ENCODE results near the gene SEPSECS. TPM values are rescaled to one million over a fixed set of nuclear protein-coding genes. Genes with fewer than 3 reads are reported as not detected.

Gene SEPSECS
- total and polyA plus RNA-seq, 8 donors = 0.29 to 33.0 (median 3.7) TPM

DNA sequence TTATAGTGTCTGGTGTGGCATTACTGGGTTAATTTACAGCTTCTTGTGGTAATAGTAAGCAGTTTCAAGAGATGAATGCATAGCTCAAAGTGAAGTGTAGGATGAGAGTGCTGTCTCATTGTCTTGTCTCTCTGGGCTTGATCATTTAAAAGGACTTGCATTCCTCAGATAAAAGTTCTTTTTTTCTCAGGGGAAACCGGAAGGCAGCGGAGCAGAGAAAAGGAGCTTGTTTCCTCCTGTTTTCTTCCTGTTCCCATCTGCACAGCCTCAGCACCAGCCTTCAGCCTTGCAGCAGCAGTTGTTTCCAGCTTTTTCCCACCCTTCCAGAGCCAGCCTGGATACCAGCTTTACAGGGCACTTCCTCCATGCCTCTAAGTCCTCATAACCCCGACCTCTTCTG is 68.1 kb downstream of the SEPSECS start:
- TF ChIP-seq POLR2AphosphoS5 (IDR thresholded peaks at IDR 0.05) (no peak), EP300 (IDR thresholded peaks at IDR 0.05) (no peak), POLR2A (IDR thresholded peaks at IDR 0.05) (no peak)
- TF ChIP-seq, protein P1, sequence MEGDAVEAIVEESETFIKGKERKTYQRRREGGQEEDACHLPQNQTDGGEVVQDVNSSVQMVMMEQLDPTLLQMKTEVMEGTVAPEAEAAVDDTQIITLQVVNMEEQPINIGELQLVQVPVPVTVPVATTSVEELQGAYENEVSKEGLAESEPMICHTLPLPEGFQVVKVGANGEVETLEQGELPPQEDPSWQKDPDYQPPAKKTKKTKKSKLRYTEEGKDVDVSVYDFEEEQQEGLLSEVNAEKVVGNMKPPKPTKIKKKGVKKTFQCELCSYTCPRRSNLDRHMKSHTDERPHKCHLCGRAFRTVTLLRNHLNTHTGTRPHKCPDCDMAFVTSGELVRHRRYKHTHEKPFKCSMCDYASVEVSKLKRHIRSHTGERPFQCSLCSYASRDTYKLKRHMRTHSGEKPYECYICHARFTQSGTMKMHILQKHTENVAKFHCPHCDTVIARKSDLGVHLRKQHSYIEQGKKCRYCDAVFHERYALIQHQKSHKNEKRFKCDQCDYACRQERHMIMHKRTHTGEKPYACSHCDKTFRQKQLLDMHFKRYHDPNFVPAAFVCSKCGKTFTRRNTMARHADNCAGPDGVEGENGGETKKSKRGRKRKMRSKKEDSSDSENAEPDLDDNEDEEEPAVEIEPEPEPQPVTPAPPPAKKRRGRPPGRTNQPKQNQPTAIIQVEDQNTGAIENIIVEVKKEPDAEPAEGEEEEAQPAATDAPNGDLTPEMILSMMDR (IDR thresholded peaks at IDR 0.05) = no peak
- Histone ChIP-seq H3K4me1 (peaks cover 0 to 15% (median 8%) of the 10 kb centered on the region in 4 donors), H3K27me3 (peaks cover 0 to 23% (median 4%) of the 10 kb centered on the region in 3 donors), H3K27ac (no peak overlapping the region), H3K4me3 (no peak overlapping the region), H3K9me3 (peaks cover 0 to 12% (median 6%) of the 10 kb centered on the region in 4 donors), H3K36me3 (no peaks in the 10 kb centered on the region)
- no peak for DNase-seq
- WGBS, 5 donors = 59 to 76% (median 74%) methylated on average over 3 of the region's 3 CpGs
- intact Hi-C loops (cut with DNase I; ENCODE audit: low total_unique reads) = no loop called here

DNA sequence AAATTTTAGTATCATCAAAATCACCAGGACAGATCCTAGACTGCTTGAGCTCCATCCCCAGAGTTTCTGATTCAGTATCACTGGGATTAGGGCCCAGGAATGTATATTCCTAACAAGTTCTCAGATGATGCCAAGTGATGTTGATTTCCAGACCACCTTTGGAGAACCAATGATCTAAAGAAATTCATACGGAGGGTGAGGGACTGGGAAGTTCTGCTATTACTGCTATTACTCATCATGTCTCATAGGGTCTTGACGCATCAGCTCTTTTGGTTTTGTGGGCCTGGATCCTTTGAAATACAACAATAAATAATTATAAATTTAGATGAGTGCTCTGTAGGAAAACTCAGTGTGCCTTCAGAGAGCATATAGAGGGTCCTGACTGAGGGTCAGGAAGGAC is 69.7 kb downstream of the SEPSECS start:
- peaks cover 0 to 19% (median 8%) of the 10 kb centered on the region in 4 donors for H3K4me1 ChIP-seq
- no peaks in the 10 kb centered on the region for H3K36me3 ChIP-seq
- no peak overlapping the region for H3K27ac ChIP-seq
- DNase-seq = no peak
- H3K27me3 ChIP-seq = peaks cover 0 to 23% (median 4%) of the 10 kb centered on the region in 3 donors
- H3K9me3 ChIP-seq = peaks cover 0 to 12% (median 6%) of the 10 kb centered on the region in 4 donors
- WGBS, 5 donors = 64 to 94% (median 87%) methylated on average over 2 of the region's 2 CpGs
- H3K4me3 ChIP-seq = no peak overlapping the region
- intact Hi-C loops (cut with DNase I; ENCODE audit: low total_unique reads) = no loop called here
- TF ChIP-seq, protein P1 (IDR thresholded peaks at IDR 0.05) = no peak
- TF ChIP-seq POLR2A (IDR thresholded peaks at IDR 0.05) (no peak), EP300 (IDR thresholded peaks at IDR 0.05) (no peak), POLR2AphosphoS5 (IDR thresholded peaks at IDR 0.05) (no peak)

DNA sequence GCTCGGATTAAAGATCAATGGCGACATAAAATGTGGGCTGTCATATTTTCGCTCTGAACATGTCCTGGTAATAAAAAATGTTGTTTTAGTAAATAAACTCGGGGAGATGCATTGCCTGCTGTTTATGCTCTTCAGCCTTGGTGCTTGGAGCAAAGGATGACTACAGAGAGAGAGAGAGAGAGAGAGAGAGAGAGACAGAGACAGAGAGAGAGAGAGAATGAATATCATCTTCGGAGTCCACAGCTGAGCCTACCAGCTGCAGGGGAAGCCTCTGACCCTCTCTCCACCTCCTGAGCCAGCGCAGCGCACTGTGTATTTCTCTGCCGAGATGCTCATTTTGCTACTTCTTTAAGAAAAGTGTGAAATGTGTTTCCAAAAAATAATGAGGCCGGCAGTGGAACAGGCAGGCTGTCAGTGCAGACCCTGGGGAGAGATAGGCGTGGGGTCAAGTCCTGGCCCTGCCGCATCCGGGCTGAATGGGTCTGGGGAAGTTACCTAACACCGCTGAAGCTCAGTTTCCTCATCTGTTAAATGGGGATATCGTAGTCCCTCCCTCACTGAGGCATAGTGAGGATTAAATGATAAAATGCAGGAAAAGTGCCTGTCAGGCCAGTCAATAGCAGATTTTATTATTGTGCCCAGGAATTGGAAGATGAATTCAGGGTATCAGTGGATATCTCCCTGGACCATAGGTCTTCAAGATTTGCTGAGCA is 71.0 kb downstream of the SEPSECS start:
- Histone ChIP-seq H3K4me1 (peaks cover 0 to 21% (median 8%) of the 10 kb centered on the region in 4 donors), H3K27me3 (peaks cover 0 to 23% (median 4%) of the 10 kb centered on the region in 3 donors), H3K9me3 (peaks cover 0 to 12% (median 6%) of the 10 kb centered on the region in 4 donors), H3K36me3 (no peaks in the 10 kb centered on the region), H3K4me3 (peak overlapping the region in 3 of 4 donors; percentile 24 to 34 (median 25)), H3K27ac (no peak overlapping the region)
- no peak for DNase-seq
- intact Hi-C loops (cut with DNase I; ENCODE audit: low total_unique reads) = no loop called here
- 70 to 79% (median 73%) methylated on average over 14 of the region's 14 CpGs for WGBS, 5 donors
- TF ChIP-seq EP300 (IDR thresholded peaks at IDR 0.05) (no peak), POLR2AphosphoS5 (IDR thresholded peaks at IDR 0.05) (no peak), POLR2A (IDR thresholded peaks at IDR 0.05) (no peak)
- TF ChIP-seq, protein P1 (IDR thresholded peaks at IDR 0.05) = no peak

DNA sequence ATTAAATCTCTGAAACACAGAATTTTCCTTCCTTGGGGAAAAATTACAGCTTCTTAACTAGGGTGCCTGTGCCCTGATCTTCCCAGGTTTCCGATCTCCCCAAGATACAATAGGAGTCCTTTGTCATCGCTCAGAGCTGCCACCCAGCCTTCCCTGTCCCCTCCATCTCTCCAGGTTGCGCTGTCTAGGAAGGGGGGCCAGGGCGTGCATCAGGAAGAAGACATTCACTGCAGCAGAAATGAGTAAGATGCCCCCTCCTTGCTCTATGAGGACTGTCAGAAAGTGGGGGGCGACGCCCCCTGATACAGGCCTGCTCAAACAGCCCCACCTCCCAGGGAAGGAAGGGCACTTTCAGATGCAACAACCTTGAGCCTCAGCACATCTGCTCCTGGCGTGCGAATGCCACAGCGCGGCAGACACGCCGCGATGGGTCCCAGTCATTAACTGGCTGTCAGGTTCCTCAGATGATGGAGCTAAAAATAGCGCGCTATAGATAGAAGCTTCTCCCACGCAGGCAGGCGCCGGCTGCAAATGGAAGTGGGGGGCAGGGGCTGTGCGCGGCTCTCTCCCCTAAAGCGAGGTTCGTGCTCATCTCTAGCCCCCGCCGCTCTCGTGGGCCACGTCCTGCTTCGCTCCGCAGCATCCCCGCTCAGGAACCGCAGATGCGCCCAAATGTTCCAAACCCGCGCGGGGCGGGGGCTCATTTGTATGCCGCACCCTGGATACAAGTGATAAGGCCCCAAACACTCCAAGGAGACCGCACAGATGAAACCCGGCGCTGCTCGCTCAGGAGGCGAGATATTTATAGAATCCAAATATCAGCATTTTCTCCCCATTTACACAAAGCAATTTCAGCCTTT is 71.9 kb downstream of the SEPSECS start:
- no peak overlapping the region for H3K27ac ChIP-seq
- peaks cover 0 to 23% (median 4%) of the 10 kb centered on the region in 3 donors for H3K27me3 ChIP-seq
- TF ChIP-seq EP300 (IDR thresholded peaks at IDR 0.05) = no peak
- no peak for TF ChIP-seq POLR2AphosphoS5 (IDR thresholded peaks at IDR 0.05)
- TF ChIP-seq, protein P1 (IDR thresholded peaks at IDR 0.05) = no peak
- TF ChIP-seq POLR2A (IDR thresholded peaks at IDR 0.05) = no peak
- peaks cover 0 to 21% (median 8%) of the 10 kb centered on the region in 4 donors for H3K4me1 ChIP-seq
- WGBS, 5 donors = 17 to 29% (median 19%) methylated on average over 31 to 41 of the region's 41 CpGs
- peak overlapping the region; percentile 24 to 34 (median 25) for H3K4me3 ChIP-seq
- peak in 1 of 2 donors; percentile 70 for DNase-seq
- intact Hi-C loops (cut with DNase I; ENCODE audit: low total_unique reads) = no loop called here
- peaks cover 0 to 8% (median 4%) of the 10 kb centered on the region in 4 donors for H3K9me3 ChIP-seq
- H3K36me3 ChIP-seq = no peaks in the 10 kb centered on the region

Measured in stomach (tissue), 9 donors.